ENCODE results near the gene SETD6. TPM values are rescaled to one million over a fixed set of nuclear protein-coding genes. Genes with fewer than 3 reads are reported as not detected.

SETD6 gene
- total and polyA plus RNA-seq, 12 donors = 8.9 to 18.9 (median 12.2) TPM

DNA sequence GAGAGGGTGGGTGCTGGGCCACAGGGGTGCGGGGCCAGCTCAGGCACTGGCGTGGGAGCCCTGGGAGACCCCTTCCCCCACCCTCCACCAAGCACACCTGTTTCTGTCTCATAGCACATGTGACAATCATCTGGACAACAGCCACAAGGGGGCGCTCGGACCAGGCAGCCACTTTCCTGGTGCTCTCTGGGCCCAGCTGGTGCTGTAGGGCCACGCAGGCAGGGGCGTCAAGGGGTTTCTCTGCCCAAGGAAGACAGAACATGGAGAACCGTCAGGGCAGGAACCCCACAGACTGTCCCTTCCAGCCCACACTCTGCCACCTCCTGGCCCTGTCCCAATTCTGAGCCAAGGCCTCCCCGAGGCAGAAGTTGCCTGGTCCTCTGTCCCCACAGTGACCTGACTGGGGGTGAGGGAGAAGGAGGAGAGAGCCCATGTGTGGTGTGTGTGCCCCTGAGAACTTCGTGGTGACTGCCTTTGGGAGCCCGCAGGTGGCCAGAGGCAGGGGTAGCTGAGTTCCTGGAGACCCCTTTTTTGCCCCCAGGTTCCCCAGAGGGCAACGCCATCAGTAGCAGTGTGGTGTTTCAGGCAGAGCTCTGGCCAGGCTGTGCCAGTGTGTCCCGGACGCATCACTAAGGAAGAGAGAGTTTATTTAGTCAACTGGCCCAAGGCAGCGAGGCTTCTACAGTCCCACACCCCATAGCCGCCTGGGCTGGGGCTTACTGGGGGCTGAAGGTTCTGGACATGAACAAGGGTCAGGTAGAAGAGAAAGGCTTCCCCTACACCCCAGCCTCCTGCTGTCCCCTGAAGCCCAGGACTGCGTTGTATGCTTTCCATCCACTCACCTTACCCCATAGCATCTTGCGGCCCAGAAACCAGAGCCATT is 3.1 kb upstream of the SETD6 start:
- H3K4me3 ChIP-seq = no peak overlapping the region
- H3K27me3 ChIP-seq = no peaks in the 10 kb centered on the region
- H3K27ac ChIP-seq = peak overlapping the region in 2 of 10 donors; percentile 20 to 27
- peak; percentile 66 to 77 for DNase-seq
- TF ChIP-seq, protein P1, sequence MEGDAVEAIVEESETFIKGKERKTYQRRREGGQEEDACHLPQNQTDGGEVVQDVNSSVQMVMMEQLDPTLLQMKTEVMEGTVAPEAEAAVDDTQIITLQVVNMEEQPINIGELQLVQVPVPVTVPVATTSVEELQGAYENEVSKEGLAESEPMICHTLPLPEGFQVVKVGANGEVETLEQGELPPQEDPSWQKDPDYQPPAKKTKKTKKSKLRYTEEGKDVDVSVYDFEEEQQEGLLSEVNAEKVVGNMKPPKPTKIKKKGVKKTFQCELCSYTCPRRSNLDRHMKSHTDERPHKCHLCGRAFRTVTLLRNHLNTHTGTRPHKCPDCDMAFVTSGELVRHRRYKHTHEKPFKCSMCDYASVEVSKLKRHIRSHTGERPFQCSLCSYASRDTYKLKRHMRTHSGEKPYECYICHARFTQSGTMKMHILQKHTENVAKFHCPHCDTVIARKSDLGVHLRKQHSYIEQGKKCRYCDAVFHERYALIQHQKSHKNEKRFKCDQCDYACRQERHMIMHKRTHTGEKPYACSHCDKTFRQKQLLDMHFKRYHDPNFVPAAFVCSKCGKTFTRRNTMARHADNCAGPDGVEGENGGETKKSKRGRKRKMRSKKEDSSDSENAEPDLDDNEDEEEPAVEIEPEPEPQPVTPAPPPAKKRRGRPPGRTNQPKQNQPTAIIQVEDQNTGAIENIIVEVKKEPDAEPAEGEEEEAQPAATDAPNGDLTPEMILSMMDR (IDR thresholded peaks at IDR 0.05) = peak; percentile 50 to 80 (median 75)
- ATAC-seq = peak in 6 of 8 donors; percentile 3 to 42 (median 21)
- H3K4me1 ChIP-seq = peaks cover 5 to 33% (median 15%) of the 10 kb centered on the region in 9 donors
- WGBS, 2 donors = 62 to 66% methylated on average over 17 of the region's 17 CpGs
- intact Hi-C loops (cut with DNase I) = loop anchor here in 6 of 10 donors (2.0 to 10.0 kb wide), 6 partner anchors 113 to 245 kb away; partner anchors contain the start of genes CNOT1 (in 1 of the 6) and GOT2 (in 1 of the 6)
- H3K9me3 ChIP-seq = no peaks in the 10 kb centered on the region
- H3K36me3 ChIP-seq = peaks cover 0 to 59% (median 6%) of the 10 kb centered on the region in 9 donors

DNA sequence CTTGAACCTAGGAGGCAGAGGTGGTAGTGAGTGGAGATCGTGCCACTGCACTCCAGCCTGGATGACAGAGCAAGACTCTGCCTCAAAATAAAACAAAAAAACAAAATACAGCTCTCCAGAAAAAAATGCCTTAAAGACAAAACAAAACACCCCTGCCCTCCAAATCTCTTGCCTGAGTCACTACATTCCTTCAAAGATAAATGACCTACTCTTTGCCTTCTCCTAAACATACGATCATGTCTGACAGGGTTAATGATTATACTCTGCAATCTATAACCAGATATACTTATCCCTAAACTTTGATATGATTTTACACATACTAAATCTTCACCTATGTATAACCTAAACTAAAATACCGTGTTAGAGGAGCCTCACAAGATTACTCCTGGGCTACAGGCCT is 1.4 kb upstream of the SETD6 start:
- intact Hi-C loops (cut with DNase I) = loop anchor here in 6 of 10 donors (2.0 to 10.0 kb wide), 6 partner anchors 111 to 243 kb away; partner anchors contain the start of genes CNOT1 (in 1 of the 6) and GOT2 (in 1 of the 6)
- H3K27ac ChIP-seq = peak overlapping the region in 1 of 10 donors; percentile 92

DNA sequence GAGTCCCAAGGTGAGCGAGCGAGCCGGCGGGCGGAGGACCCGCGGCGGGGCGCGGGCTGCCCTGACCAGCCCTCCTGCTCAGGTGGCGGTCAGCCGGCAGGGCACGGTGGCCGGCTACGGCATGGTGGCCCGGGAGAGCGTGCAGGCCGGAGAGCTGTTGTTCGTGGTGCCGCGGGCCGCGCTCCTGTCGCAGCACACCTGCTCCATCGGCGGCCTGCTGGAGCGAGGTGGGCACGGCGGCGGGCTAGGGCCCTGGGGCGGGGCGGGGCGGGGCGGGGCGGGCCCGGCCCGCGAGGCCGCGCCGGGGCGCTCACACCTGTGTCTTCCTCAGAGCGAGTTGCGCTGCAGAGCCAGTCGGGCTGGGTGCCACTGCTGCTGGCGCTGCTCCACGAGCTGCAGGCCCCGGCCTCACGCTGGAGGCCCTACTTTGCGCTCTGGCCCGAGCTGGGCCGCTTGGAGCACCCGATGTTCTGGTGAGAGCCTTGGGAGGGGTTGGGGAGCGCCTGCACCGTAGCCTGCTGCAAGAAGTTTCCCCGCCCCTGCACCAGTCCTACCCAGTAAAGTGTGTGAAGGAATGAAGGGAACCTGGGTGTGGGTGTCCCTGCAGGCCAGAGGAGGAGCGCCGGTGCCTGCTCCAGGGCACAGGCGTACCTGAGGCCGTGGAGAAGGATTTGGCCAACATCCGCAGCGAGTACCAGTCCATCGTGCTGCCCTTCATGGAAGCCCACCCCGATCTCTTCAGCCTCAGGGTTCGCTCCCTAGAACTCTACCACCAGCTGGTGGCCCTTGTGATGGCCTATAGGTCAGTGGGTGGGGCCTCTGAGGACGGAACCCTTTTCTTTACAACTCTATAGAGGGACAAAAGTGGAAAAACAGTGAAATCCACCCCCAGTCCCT is 802 bp downstream of the SETD6 start:
- 14 to 17% methylated on average over 64 to 66 of the region's 66 CpGs for WGBS, 2 donors
- intact Hi-C loops (cut with DNase I) = loop anchor here in 4 of 10 donors (5.0 to 10.0 kb wide), 4 partner anchors 109 to 219 kb away; partner anchors contain the start of genes CNOT1 (in 3 of the 4) and GOT2 (in 1 of the 4)
- TF ChIP-seq, protein P1 (IDR thresholded peaks at IDR 0.05) = peak in 1 of 9 donors; percentile 13
- Histone ChIP-seq H3K9me3 (no peaks in the 10 kb centered on the region), H3K36me3 (peaks cover 0 to 62% (median 38%) of the 10 kb centered on the region in 9 donors), H3K4me3 (peak overlapping the region; percentile 56 to 94 (median 84)), H3K27me3 (no peaks in the 10 kb centered on the region), H3K4me1 (peaks cover 5 to 29% (median 15%) of the 10 kb centered on the region in 9 donors), H3K27ac (peak overlapping the region; percentile 61 to 92 (median 84))
- DNase-seq (no peak), ATAC-seq (peak in 7 of 8 donors; percentile 9 to 38 (median 11))

More for the DNA sequence above, 1.4 kb upstream of the SETD6 start:
- no peak overlapping the region for H3K4me3 ChIP-seq
- peaks cover 5 to 33% (median 15%) of the 10 kb centered on the region in 9 donors for H3K4me1 ChIP-seq
- TF ChIP-seq, protein P1 (IDR thresholded peaks at IDR 0.05) = no peak
- no peak for ATAC-seq
- no peaks in the 10 kb centered on the region for H3K27me3 ChIP-seq
- H3K36me3 ChIP-seq = peaks cover 0 to 59% (median 23%) of the 10 kb centered on the region in 9 donors
- no peaks in the 10 kb centered on the region for H3K9me3 ChIP-seq
- no peak for DNase-seq
- 77 to 82% methylated on average over 3 of the region's 3 CpGs for WGBS, 2 donors

Measured in heart right ventricle (tissue), 16 donors.